Hematopoietic multipotent progenitor cell treated with erythropoietin and hydrocortisone succinate and interleukin-3 and kit ligand, for 17 days (in vitro differentiated cells): ENCODE measurements around the gene NLRC5.
"Not testable (repeated sequence)": the region's sequence is repeated elsewhere in the genome, so short reads cannot be mapped to it uniquely, and the experiment has no call there.

ENCODE experiments used
- DNase-seq: peaks from one replicate; pipeline ENCODE4 v3.0.0-alpha.2; 2015; ENCODE audit warnings: low spot score

The NLRC5 gene

GRCh38 chr16:57000271-57001025 is 11.1 kb downstream of the NLRC5 start:
- no peak for DNase-seq

GRCh38 chr16:57001026-57001679 is 11.8 kb downstream of the NLRC5 start:
- no peak for DNase-seq

- no peak for DNase-seq
These were observed 14.4 kb downstream of the NLRC5 start for GRCh38 chr16:57003439-57004386.

GRCh38 chr16:57004387-57005250 is 15.3 kb downstream of the NLRC5 start:
- DNase-seq: no peak

- DNase-seq: not testable (repeated sequence)
These were observed 16.2 kb downstream of the NLRC5 start for GRCh38 chr16:57005597-57005996.

GRCh38 chr16:57007050-57007449 is 17.7 kb downstream of the NLRC5 start:
- DNase-seq: no peak

GRCh38 chr16:57007530-57007929 is 18.2 kb downstream of the NLRC5 start:
- DNase-seq: no peak

GRCh38 chr16:57008440-57008839 is 19.1 kb downstream of the NLRC5 start:
- DNase-seq: no peak

GRCh38 chr16:57009643-57010170 is 20.4 kb downstream of the NLRC5 start:
- DNase-seq: no peak

- DNase-seq: no peak
These were observed 23.0 kb downstream of the NLRC5 start for GRCh38 chr16:57012353-57012752.

GRCh38 chr16:57013229-57013628 is 23.9 kb downstream of the NLRC5 start:
- no peak for DNase-seq

GRCh38 chr16:57013902-57014301 is 24.5 kb downstream of the NLRC5 start:
- DNase-seq: no peak

- DNase-seq: no peak
These were observed 26.9 kb downstream of the NLRC5 start for GRCh38 chr16:57016301-57016700.

- no peak for DNase-seq
These were observed 27.5 kb downstream of the NLRC5 start for GRCh38 chr16:57016831-57017230.

GRCh38 chr16:57017251-57017650 is 27.9 kb downstream of the NLRC5 start:
- DNase-seq: no peak

GRCh38 chr16:57019746-57020145 is 30.4 kb downstream of the NLRC5 start:
- DNase-seq: no peak

- DNase-seq: no peak
These were observed 31.3 kb downstream of the NLRC5 start for GRCh38 chr16:57020651-57021050.

GRCh38 chr16:57021757-57022156 is 32.4 kb downstream of the NLRC5 start:
- DNase-seq: no peak

GRCh38 chr16:57022445-57022844 is 33.1 kb downstream of the NLRC5 start:
- no peak for DNase-seq

- no peak for DNase-seq
These were observed 34.3 kb downstream of the NLRC5 start for GRCh38 chr16:57023541-57024249.
